Esophagus (tissue), 2 donors: Measurements from ENCODE around the gene CLTCL1. TPM values are rescaled to one million over a fixed set of nuclear protein-coding genes. Genes with fewer than 3 reads are reported as not detected.

ENCODE experiments used
- H3K27ac ChIP-seq, 2 donors: one replicate each; pipeline ENCODE4 v1.5.1; 2013; ENCODE audit warnings: low read depth in 2 of 2, mild to moderate bottlenecking in 2 of 2, inconsistent platforms in 1 of 2, low read length in 1 of 2, moderate library complexity in 1 of 2
- H3K27me3 ChIP-seq, 2 donors: one replicate each; pipeline ENCODE4 v1.6.1; 2013; ENCODE audit warnings: low read length in 2 of 2, control low read depth in 1 of 2, mild to moderate bottlenecking in 1 of 2; ENCODE audit not compliant: insufficient read depth in 2 of 2, control insufficient read depth in 1 of 2
- H3K36me3 ChIP-seq, 2 donors: one replicate each; pipeline ENCODE4 v1.6.1; 2013; ENCODE audit warnings: low read length in 1 of 2; ENCODE audit not compliant: control insufficient read depth in 2 of 2, insufficient read depth in 2 of 2
- H3K4me1 ChIP-seq, 2 donors: one replicate each; pipeline ENCODE4 v1.6.1; 2013; ENCODE audit warnings: low read length in 1 of 2; ENCODE audit not compliant: control insufficient read depth in 2 of 2, insufficient read depth in 2 of 2
- H3K4me3 ChIP-seq, 2 donors: one replicate each; pipeline ENCODE4 v1.5.1; 2013; ENCODE audit warnings: low read length in 2 of 2, mild to moderate bottlenecking in 2 of 2, low read depth in 1 of 2, moderate library complexity in 1 of 2
- H3K9me3 ChIP-seq, 2 donors: one replicate each; pipeline ENCODE4 v1.6.1; 2013; ENCODE audit warnings: mild to moderate bottlenecking in 2 of 2, low read depth in 1 of 2, low read length in 1 of 2, moderate library complexity in 1 of 2; ENCODE audit not compliant: control insufficient read depth in 2 of 2, insufficient read depth in 1 of 2
- WGBS, 2 donors: extraction: QIAGEN DNeasy Blood & Tissue Kit; methylation state at CpG; one replicate each; pipeline ENCODE4 v1.1.7; 2013; 5-methylcytosine and 5-hydroxymethylcytosine counted together
- polyA plus RNA-seq, 2 donors: library from polyadenylated mRNA; stranded (reverse); fragments of 200-250 nt; gene quantifications; one replicate each; pipeline ENCODE4 v1.2.3, GENCODE V29; 2013
- donor health status: healthy with polysubstance abuse.
- donor health status: Bipolar disorder and iron deficiency.

CLTCL1 gene
- polyA plus RNA-seq, 2 donors = 2.8 to 4.0 TPM

- Histone ChIP-seq H3K9me3 (no peaks in the 10 kb centered on the region), H3K27me3 (no peaks in the 10 kb centered on the region), H3K36me3 (peaks cover 21 to 45% of the 10 kb centered on the region in 2 donors), H3K27ac (no peak overlapping the region), H3K4me1 (peaks cover 0 to 5% of the 10 kb centered on the region in 2 donors), H3K4me3 (no peak overlapping the region)
- 96 to 97% methylated on average over 9 of the region's 9 CpGs for WGBS, 2 donors
Observed at GRCh38 chr22:19142394-19142793, 149.1 kb downstream of the CLTCL1 start.

GRCh38 chr22:19139974-19140373, 151.5 kb downstream of the CLTCL1 start:
- 69 to 76% methylated on average over 5 of the region's 5 CpGs for WGBS, 2 donors
- Histone ChIP-seq H3K36me3 (peaks cover 30 to 61% of the 10 kb centered on the region in 2 donors), H3K27me3 (no peaks in the 10 kb centered on the region), H3K4me1 (peaks cover 0 to 5% of the 10 kb centered on the region in 2 donors), H3K4me3 (no peak overlapping the region), H3K9me3 (no peaks in the 10 kb centered on the region), H3K27ac (no peak overlapping the region)

DNA sequence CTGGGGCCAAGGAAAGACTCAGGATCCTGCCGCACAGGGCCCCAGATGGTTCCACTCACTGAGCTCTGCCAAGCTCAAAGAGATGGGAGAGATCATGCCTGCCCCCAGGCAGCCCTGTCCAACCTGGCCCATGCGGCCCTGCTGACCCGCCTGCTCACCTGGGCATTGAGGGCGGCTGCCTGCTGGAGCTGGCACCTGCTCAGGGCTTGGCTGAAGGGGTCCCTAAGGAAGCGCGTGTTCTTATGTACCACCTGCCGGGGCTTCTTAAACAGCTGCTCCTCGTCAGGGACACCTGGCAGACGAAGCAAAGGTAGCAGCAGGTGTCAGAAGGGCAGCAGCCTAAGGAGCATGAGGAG, 152.5 kb downstream of the CLTCL1 start:
- H3K4me3 ChIP-seq = no peak overlapping the region
- peaks cover 0 to 5% of the 10 kb centered on the region in 2 donors for H3K4me1 ChIP-seq
- H3K36me3 ChIP-seq = peaks cover 36 to 71% of the 10 kb centered on the region in 2 donors
- H3K9me3 ChIP-seq = no peaks in the 10 kb centered on the region
- no peak overlapping the region for H3K27ac ChIP-seq
- no peaks in the 10 kb centered on the region for H3K27me3 ChIP-seq
- 85 to 86% methylated on average over 9 of the region's 9 CpGs for WGBS, 2 donors

- no peaks in the 10 kb centered on the region for H3K27me3 ChIP-seq
- H3K4me1 ChIP-seq = peaks cover 0 to 3% of the 10 kb centered on the region in 2 donors
- WGBS, 2 donors = 63 to 70% methylated on average over 15 of the region's 15 CpGs
- peaks cover 36 to 77% of the 10 kb centered on the region in 2 donors for H3K36me3 ChIP-seq
- H3K4me3 ChIP-seq = no peak overlapping the region
- H3K9me3 ChIP-seq = no peaks in the 10 kb centered on the region
- H3K27ac ChIP-seq = no peak overlapping the region
Observed at GRCh38 chr22:19138217-19139000, 153.1 kb downstream of the CLTCL1 start.

- WGBS, 2 donors = 85 to 87% methylated on average over 11 of the region's 11 CpGs
Observed at GRCh38 chr22:19137384-19138216, 153.9 kb downstream of the CLTCL1 start.

GRCh38 chr22:19136915-19137314, 154.6 kb downstream of the CLTCL1 start:
- H3K27me3 ChIP-seq = no peaks in the 10 kb centered on the region
- 93 to 95% methylated on average over 10 of the region's 10 CpGs for WGBS, 2 donors
- no peak overlapping the region for H3K27ac ChIP-seq
- H3K9me3 ChIP-seq = no peaks in the 10 kb centered on the region
- H3K4me3 ChIP-seq = no peak overlapping the region
- peaks cover 0 to 3% of the 10 kb centered on the region in 2 donors for H3K4me1 ChIP-seq
- H3K36me3 ChIP-seq = peaks cover 33 to 85% of the 10 kb centered on the region in 2 donors

More at GRCh38 chr22:19137384-19138216, 153.9 kb downstream of the CLTCL1 start:
- no peaks in the 10 kb centered on the region for H3K9me3 ChIP-seq
- H3K27me3 ChIP-seq = no peaks in the 10 kb centered on the region
- H3K4me3 ChIP-seq = no peak overlapping the region
- peaks cover 36 to 85% of the 10 kb centered on the region in 2 donors for H3K36me3 ChIP-seq
- no peak overlapping the region for H3K27ac ChIP-seq
- no peaks in the 10 kb centered on the region for H3K4me1 ChIP-seq

- 93 to 95% methylated on average over 18 of the region's 18 CpGs for WGBS, 2 donors
- Histone ChIP-seq H3K4me3 (no peak overlapping the region), H3K9me3 (no peaks in the 10 kb centered on the region), H3K27me3 (no peaks in the 10 kb centered on the region), H3K27ac (no peak overlapping the region), H3K36me3 (peaks cover 23 to 77% of the 10 kb centered on the region in 2 donors), H3K4me1 (peaks cover 0 to 16% of the 10 kb centered on the region in 2 donors)
Observed at GRCh38 chr22:19134874-19135273, 156.6 kb downstream of the CLTCL1 start.

DNA sequence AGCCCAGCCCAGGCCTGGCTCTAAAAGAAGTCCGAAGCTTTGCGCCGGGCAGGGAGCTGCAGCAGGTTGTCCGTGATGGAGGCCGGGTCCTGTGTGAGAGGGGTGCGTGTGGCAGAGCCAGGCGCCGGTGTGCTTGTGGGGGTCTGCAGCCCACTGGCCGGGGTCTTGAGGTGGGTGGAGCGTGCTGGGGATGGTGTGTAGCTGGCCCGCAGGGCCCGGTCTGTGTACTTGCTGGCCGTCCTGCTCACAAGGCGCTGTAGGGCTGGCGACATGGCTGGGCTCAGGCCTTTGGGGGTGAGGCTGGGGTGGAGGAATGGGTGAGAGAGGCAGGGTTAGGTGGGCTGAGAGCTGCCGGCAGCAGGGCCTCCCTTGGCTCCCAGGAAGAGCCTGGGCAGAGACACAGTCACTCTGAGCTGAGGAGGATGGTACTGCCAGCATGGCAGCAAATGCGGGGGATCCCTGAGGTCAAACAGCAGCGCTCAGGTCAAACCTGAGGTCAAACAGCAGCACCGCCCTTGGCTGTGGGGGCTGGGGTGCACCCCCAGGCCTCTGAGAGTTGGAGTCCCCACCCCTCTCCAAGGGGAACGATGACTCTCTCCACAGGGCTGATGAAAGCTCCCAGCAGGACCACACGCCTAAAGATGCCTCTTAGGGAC, 157.2 kb downstream of the CLTCL1 start:
- WGBS, 2 donors = 93 to 94% methylated on average over 21 of the region's 21 CpGs
- peaks cover 19 to 71% of the 10 kb centered on the region in 2 donors for H3K36me3 ChIP-seq
- no peak overlapping the region for H3K4me3 ChIP-seq
- no peaks in the 10 kb centered on the region for H3K9me3 ChIP-seq
- H3K4me1 ChIP-seq = peaks cover 0 to 18% of the 10 kb centered on the region in 2 donors
- H3K27me3 ChIP-seq = no peaks in the 10 kb centered on the region
- H3K27ac ChIP-seq = no peak overlapping the region

- Histone ChIP-seq H3K4me3 (no peak overlapping the region), H3K27me3 (no peaks in the 10 kb centered on the region), H3K27ac (no peak overlapping the region), H3K4me1 (peaks cover 0 to 25% of the 10 kb centered on the region in 2 donors), H3K36me3 (peaks cover 15 to 64% of the 10 kb centered on the region in 2 donors), H3K9me3 (no peaks in the 10 kb centered on the region)
- WGBS, 2 donors = 94 to 97% methylated on average over 12 to 13 of the region's 13 CpGs
Observed at GRCh38 chr22:19133561-19133960, 158.0 kb downstream of the CLTCL1 start.
